Measurements from ENCODE around the gene CFAP20DC. TPM values are rescaled to one million over a fixed set of nuclear protein-coding genes. Genes with fewer than 3 reads are reported as not detected.

CFAP20DC gene
- total and polyA plus RNA-seq, 2 of the 13 experiments (the other 11 are each of a cell fraction or from before 2014, with no cell fraction given), result not detected

DNA sequence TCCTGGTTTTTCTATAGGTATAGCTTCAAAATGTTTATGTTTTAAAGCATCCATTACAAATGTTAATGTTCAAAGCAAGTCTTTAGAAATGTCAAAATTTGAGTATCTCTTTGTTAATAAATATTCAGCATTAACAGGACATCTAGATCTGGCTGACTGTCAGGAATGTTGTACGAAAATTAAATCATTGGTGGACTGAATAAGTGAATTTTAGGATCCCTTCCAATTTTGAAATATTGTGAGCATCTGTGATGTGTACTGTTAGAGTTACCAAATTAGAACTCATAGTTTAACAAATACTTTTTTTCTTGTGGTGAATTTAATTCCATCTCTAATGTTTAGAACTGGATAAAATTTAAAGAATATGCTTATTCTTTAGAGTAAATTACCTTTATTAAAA is 30.1 kb upstream of the CFAP20DC start:
- Histone ChIP-seq H2AFZ (ENCODE audit: low read length) (no peak overlapping the region), H3K36me3 (replicated peaks in 1 of 2; ENCODE audit: control insufficient read depth in 1 of 2, insufficient read depth in 2 of 2, low read length in 2 of 2) (no peaks in the 10 kb centered on the region), H3K27ac (ENCODE audit: extremely low read length, insufficient read depth, low read length) (no peak overlapping the region), H3K4me2 (ENCODE audit: low read depth, low read length) (no peak overlapping the region), H3K4me1 (ENCODE audit: insufficient read depth, low read length) (no peaks in the 10 kb centered on the region), H3K9me3 (ENCODE audit: low read length) (no peaks in the 10 kb centered on the region), H4K20me1 (ENCODE audit: insufficient read depth, low read length) (no peaks in the 10 kb centered on the region), H3K9ac (ENCODE audit: insufficient read depth, low read depth, low read length) (no peak overlapping the region), H3K27me3 (ENCODE audit: control insufficient read depth in 1 of 2, insufficient read depth in 2 of 2, low read length in 2 of 2) (no peaks in the 10 kb centered on the region), H3K4me3 (replicated peaks in 1 of 3; ENCODE audit: insufficient read depth in 1 of 3, low read depth in 2 of 3, low read length in 3 of 3) (no peak overlapping the region), H3K79me2 (ENCODE audit: insufficient read depth, low read length) (no peaks in the 10 kb centered on the region)
- no peak for TF ChIP-seq FOXO1 (CRISPR knock-in tag; IDR thresholded peaks at IDR 0.05)
- no peak for TF ChIP-seq ZBTB7B (CRISPR knock-in tag; IDR thresholded peaks at IDR 0.05)
- no peak for TF ChIP-seq ZNF768 (CRISPR knock-in tag; IDR thresholded peaks at IDR 0.05)
- TF ChIP-seq ETV5 (CRISPR knock-in tag; IDR thresholded peaks at IDR 0.05; ENCODE audit: borderline replicate concordance), result no peak
- no peak for TF ChIP-seq YEATS4 (CRISPR knock-in tag; IDR thresholded peaks at IDR 0.05; ENCODE audit: borderline replicate concordance)
- TF ChIP-seq ZNF24 (IDR thresholded peaks at IDR 0.05), result no peak
- no peak for TF ChIP-seq ZFP62 (CRISPR knock-in tag; IDR thresholded peaks at IDR 0.05)
- TF ChIP-seq TCF7L2 (IDR thresholded peaks at IDR 0.05; ENCODE audit: low read depth, low read length), result no peak
- TF ChIP-seq, protein P1, sequence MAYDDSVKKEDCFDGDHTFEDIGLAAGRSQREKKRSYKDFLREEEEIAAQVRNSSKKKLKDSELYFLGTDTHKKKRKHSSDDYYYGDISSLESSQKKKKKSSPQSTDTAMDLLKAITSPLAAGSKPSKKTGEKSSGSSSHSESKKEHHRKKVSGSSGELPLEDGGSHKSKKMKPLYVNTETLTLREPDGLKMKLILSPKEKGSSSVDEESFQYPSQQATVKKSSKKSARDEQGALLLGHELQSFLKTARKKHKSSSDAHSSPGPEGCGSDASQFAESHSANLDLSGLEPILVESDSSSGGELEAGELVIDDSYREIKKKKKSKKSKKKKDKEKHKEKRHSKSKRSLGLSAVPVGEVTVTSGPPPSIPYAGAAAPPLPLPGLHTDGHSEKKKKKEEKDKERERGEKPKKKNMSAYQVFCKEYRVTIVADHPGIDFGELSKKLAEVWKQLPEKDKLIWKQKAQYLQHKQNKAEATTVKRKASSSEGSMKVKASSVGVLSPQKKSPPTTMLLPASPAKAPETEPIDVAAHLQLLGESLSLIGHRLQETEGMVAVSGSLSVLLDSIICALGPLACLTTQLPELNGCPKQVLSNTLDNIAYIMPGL (CRISPR knock-in tag; IDR thresholded peaks at IDR 0.05; ENCODE audit: borderline replicate concordance in 1 of 2, low read depth in 1 of 2), result no peak
- TF ChIP-seq, protein P2, sequence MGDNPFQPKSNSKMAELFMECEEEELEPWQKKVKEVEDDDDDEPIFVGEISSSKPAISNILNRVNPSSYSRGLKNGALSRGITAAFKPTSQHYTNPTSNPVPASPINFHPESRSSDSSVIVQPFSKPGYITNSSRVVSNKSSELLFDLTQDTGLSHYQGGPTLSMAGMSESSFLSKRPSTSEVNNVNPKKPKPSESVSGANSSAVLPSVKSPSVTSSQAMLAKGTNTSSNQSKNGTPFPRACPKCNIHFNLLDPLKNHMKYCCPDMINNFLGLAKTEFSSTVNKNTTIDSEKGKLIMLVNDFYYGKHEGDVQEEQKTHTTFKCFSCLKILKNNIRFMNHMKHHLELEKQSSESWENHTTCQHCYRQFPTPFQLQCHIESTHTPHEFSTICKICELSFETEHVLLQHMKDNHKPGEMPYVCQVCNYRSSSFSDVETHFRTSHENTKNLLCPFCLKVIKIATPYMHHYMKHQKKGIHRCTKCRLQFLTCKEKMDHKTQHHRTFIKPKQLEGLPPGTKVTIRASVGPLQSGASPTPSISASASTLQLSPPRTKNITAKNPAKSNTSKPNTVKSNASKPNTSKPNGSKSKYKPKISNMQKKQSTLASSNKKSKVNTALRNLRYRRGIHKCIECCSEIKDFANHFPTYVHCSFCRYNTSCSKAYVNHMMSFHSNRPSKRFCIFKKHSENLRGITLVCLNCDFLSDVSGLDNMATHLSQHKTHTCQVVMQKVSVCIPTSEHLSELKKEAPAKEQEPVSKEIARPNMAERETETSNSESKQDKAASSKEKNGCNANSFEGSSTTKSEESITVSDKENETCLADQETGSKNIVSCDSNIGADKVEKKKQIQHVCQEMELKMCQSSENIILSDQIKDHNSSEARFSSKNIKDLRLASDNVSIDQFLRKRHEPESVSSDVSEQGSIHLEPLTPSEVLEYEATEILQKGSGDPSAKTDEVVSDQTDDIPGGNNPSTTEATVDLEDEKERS (CRISPR knock-in tag; IDR thresholded peaks at IDR 0.05), result no peak
- TF ChIP-seq HCFC1 (IDR thresholded peaks at IDR 0.05; ENCODE audit: low read depth, low read length), result no peak
- TF ChIP-seq, protein P3, sequence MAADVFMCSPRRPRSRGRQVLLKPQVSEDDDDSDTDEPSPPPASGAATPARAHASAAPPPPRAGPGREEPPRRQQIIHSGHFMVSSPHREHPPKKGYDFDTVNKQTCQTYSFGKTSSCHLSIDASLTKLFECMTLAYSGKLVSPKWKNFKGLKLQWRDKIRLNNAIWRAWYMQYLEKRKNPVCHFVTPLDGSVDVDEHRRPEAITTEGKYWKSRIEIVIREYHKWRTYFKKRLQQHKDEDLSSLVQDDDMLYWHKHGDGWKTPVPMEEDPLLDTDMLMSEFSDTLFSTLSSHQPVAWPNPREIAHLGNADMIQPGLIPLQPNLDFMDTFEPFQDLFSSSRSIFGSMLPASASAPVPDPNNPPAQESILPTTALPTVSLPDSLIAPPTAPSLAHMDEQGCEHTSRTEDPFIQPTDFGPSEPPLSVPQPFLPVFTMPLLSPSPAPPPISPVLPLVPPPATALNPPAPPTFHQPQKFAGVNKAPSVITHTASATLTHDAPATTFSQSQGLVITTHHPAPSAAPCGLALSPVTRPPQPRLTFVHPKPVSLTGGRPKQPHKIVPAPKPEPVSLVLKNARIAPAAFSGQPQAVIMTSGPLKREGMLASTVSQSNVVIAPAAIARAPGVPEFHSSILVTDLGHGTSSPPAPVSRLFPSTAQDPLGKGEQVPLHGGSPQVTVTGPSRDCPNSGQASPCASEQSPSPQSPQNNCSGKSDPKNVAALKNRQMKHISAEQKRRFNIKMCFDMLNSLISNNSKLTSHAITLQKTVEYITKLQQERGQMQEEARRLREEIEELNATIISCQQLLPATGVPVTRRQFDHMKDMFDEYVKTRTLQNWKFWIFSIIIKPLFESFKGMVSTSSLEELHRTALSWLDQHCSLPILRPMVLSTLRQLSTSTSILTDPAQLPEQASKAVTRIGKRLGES (CRISPR knock-in tag; IDR thresholded peaks at IDR 0.05; ENCODE audit: borderline replicate concordance), result no peak
- TF ChIP-seq, protein P4, sequence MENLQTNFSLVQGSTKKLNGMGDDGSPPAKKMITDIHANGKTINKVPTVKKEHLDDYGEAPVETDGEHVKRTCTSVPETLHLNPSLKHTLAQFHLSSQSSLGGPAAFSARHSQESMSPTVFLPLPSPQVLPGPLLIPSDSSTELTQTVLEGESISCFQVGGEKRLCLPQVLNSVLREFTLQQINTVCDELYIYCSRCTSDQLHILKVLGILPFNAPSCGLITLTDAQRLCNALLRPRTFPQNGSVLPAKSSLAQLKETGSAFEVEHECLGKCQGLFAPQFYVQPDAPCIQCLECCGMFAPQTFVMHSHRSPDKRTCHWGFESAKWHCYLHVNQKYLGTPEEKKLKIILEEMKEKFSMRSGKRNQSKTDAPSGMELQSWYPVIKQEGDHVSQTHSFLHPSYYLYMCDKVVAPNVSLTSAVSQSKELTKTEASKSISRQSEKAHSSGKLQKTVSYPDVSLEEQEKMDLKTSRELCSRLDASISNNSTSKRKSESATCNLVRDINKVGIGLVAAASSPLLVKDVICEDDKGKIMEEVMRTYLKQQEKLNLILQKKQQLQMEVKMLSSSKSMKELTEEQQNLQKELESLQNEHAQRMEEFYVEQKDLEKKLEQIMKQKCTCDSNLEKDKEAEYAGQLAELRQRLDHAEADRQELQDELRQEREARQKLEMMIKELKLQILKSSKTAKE (CRISPR knock-in tag; IDR thresholded peaks at IDR 0.05; ENCODE audit: borderline replicate concordance), result no peak
- no peak for TF ChIP-seq MIXL1 (CRISPR knock-in tag; IDR thresholded peaks at IDR 0.05)
- TF ChIP-seq SIN3B (IDR thresholded peaks at IDR 0.05; ENCODE audit: low read length), result no peak
- ChIA-PET POLR2A (no interaction called here), CTCF (ENCODE audit: low intra/inter-chr PET ratio, low total read pairs) (no interaction called here)
- WGBS (ENCODE audit: low lambda C conversion rate), result 3% methylated on average over 1 of the region's 1 CpG
- FAIRE-seq (no peak), ATAC-seq (no peak), DNase-seq (ENCODE audit: low spot score) (no peak)
- in situ Hi-C loops (cut with HindIII; ENCODE audit: extremely low pct_ligation_motif_present, low pct_unique_long_range_greater_than_20kb) (no loop called here), intact Hi-C loops (cut with micrococcal nuclease; ENCODE audit: unreplicated experiment) (no loop called here)
- no TSS peak for BruUV-seq (replicated peaks)

All from HepG2 (cell line).